A549 (cell line): ENCODE measurements around the gene TTC36.

Source experiments
- CTCF ChIP-seq: fragments of >200 bp; sonication (Bioruptor Twin); formaldehyde crosslinking; IDR thresholded peaks from 3 replicates; pipeline ENCODE4 v1.5.1; 2016
- EHF ChIP-seq: fragments of 250-450 bp; sonication (Bioruptor Pico); IDR thresholded peaks from 2 replicates; pipeline ENCODE4 v1.5.0; 2020; ENCODE audit warnings: mild to moderate bottlenecking
- EP300 ChIP-seq, 2 experiments: fragments of >200 bp; sonication (Bioruptor Twin); formaldehyde crosslinking; IDR thresholded peaks; 2 replicates in 1 of 2; 3 replicates in 1 of 2; pipeline ENCODE4 v1.6.1; 2016 to 2017
- HES2 ChIP-seq: fragments of >200 bp; sonication (Bioruptor Twin); formaldehyde crosslinking; IDR thresholded peaks from 2 replicates; pipeline ENCODE4 v1.6.1; 2016
- JUN ChIP-seq, 2 experiments: fragments of >200 bp; sonication (Bioruptor Twin); formaldehyde crosslinking; IDR thresholded peaks; 2 replicates in 1 of 2; 3 replicates in 1 of 2; pipeline ENCODE4 v1.6.1; 2016 to 2017
- MAFK ChIP-seq: fragments of 450-650 bp; IDR thresholded peaks from 2 replicates; pipeline ENCODE4 v1.6.1; 2014; ENCODE audit not compliant: partially characterized antibody
- MAZ ChIP-seq: fragments of 150-350 bp; IDR thresholded peaks from 2 replicates; pipeline ENCODE4 v1.6.1; 2014; ENCODE audit warnings: antibody characterized with exemption, low read depth, low read length, borderline replicate concordance
- NFE2L2 ChIP-seq: fragments of 150-350 bp; conservative IDR thresholded peaks from 2 replicates; pipeline ENCODE4 v1.6.1; 2014; ENCODE audit warnings: low read length
- POLR2A ChIP-seq: IDR thresholded peaks from 2 replicates; pipeline ENCODE4 v1.6.1; 2012; ENCODE audit warnings: mild to moderate bottlenecking, low read length
- POLR2AphosphoS2 ChIP-seq: conservative IDR thresholded peaks from 2 replicates; pipeline ENCODE4 v1.6.1; 2012; ENCODE audit warnings: low read length, improper control_type of control experiment, inconsistent platforms
- SMC3 ChIP-seq: fragments of >200 bp; sonication (Bioruptor Twin); formaldehyde crosslinking; IDR thresholded peaks from 3 replicates; pipeline ENCODE4 v1.6.1; 2018; ENCODE audit warnings: inconsistent platforms
- USF2 ChIP-seq: fragments of 450-650 bp; IDR thresholded peaks from 2 replicates; pipeline ENCODE4 v1.6.1; 2014; ENCODE audit warnings: antibody characterized with exemption

GRCh38 chr11:118503216-118503615 lies 24.1 kb upstream of the TTC36 start:
- TF ChIP-seq CTCF (no peak), POLR2A (no peak), MAFK (no peak), USF2 (no peak), SMC3 (no peak), JUN (IDR thresholded peaks at IDR 0.05) (no peak), EP300 (IDR thresholded peaks at IDR 0.05) (no peak), MAZ (no peak), POLR2AphosphoS2 (no peak), EHF (CRISPR knock-in tag) (no peak), NFE2L2 (no peak), HES2 (no peak)
